Gastroesophageal sphincter (tissue), 4 donors: ENCODE measurements around the gene PDE2A. TPM values are rescaled to one million over a fixed set of nuclear protein-coding genes. Genes with fewer than 3 reads are reported as not detected.

ENCODE experiments used
- ATAC-seq: fragments of 150-250 bp; one replicate; pipeline ENCODE4 v1.9.1; 2016; ENCODE audit warnings: mild to moderate bottlenecking, moderate library complexity
- H3K27ac ChIP-seq, 4 donors: fragments of 200-600 bp; sonication (generic) in 3 of 4; 1 replicate in 3 of 4; 2 replicates in 1 of 4; pipeline ENCODE4 v1.5.1; 2016 to 2019
- H3K27me3 ChIP-seq: fragments of 200-600 bp; sonication (generic); one replicate; pipeline ENCODE4 v1.5.1; 2019
- H3K36me3 ChIP-seq, 2 donors: fragments of 200-600 bp; sonication (generic); one replicate each; pipeline ENCODE4 v1.5.1; 2019; ENCODE audit warnings: control low read depth in 1 of 2
- H3K4me1 ChIP-seq, 3 donors: fragments of 200-600 bp; sonication (generic); 1 replicate in 2 of 3; 2 replicates in 1 of 3; pipeline ENCODE4 v1.5.1; 2016 to 2019; ENCODE audit warnings: control low read depth in 2 of 3
- H3K4me3 ChIP-seq, 2 donors: fragments of 200-600 bp; sonication (generic); one replicate each; pipeline ENCODE4 v1.5.1; 2019; ENCODE audit warnings: mild to moderate bottlenecking in 1 of 2, moderate library complexity in 1 of 2
- H3K9me3 ChIP-seq, 3 donors: fragments of 200-600 bp; sonication (generic); one replicate each; pipeline ENCODE4 v1.5.1; 2017 to 2019; ENCODE audit warnings: control low read depth in 2 of 3
- EP300 ChIP-seq: sonication (generic); formaldehyde crosslinking; IDR thresholded peaks from one replicate; pipeline ENCODE4 v1.6.1; 2017; ENCODE audit warnings: antibody characterized with exemption, mild to moderate bottlenecking
- POLR2A ChIP-seq, 2 donors: fragments of 450-650 bp; IDR thresholded peaks; one replicate each; pipeline ENCODE4 v1.6.1; 2017; ENCODE audit warnings: antibody characterized with exemption in 2 of 2, mild to moderate bottlenecking in 2 of 2, moderate library complexity in 1 of 2
- POLR2AphosphoS5 ChIP-seq: sonication (generic); formaldehyde crosslinking; IDR thresholded peaks from one replicate; pipeline ENCODE4 v1.6.1; 2017; ENCODE audit warnings: antibody characterized with exemption
- WGBS, 2 donors: methylation state at CpG; one replicate each; pipeline ENCODE4 v1.1.5; 2018; ENCODE audit warnings: low coverage in 1 of 2; 5-methylcytosine and 5-hydroxymethylcytosine counted together
- total RNA-seq, 4 donors: library from RNA; depleted of rRNA; stranded (reverse); fragments of >200 nt; gene quantifications; one replicate each; pipeline ENCODE4 v1.1.0, GENCODE V29; 2016
- TF ChIP-seq, protein P1 (sequence below), 4 experiments: fragments of 200-600 bp in 2 of 4; fragments of 450-650 bp in 2 of 4; sonication (generic) in 1 of 4; IDR thresholded peaks; one replicate each; pipeline ENCODE4 v1.5.1; 2017 to 2019; ENCODE audit warnings: antibody characterized with exemption in 4 of 4, mild to moderate bottlenecking in 2 of 4, moderate library complexity in 2 of 4

Gene PDE2A
- total RNA-seq, 4 donors from 2014 or later: 31.6 to 54.2 (median 35.4) TPM

DNA sequence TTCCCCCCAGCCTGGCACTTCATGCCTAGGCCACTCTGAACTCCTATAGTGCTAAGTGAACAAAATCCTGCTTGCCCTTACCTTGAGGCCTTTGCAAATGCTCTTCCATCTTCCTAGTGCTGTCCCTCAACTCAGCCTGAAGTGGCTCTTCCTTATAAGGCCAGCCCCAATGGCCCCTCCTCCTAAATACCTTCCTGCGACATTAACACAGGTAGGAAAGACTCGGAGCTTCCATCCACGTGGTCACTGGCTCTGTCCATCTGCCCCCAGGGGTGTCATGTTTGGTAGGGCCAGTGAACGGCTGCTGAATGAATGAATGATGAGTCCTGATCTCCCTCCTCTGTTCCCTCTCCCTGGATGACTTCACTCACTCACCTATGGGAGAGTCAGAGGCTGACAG lies 4.2 kb downstream of the PDE2A start:
- TF ChIP-seq EP300 (no peak), POLR2AphosphoS5 (no peak), POLR2A (IDR thresholded peaks at IDR 0.05) (no peak)
- TF ChIP-seq, protein P1, sequence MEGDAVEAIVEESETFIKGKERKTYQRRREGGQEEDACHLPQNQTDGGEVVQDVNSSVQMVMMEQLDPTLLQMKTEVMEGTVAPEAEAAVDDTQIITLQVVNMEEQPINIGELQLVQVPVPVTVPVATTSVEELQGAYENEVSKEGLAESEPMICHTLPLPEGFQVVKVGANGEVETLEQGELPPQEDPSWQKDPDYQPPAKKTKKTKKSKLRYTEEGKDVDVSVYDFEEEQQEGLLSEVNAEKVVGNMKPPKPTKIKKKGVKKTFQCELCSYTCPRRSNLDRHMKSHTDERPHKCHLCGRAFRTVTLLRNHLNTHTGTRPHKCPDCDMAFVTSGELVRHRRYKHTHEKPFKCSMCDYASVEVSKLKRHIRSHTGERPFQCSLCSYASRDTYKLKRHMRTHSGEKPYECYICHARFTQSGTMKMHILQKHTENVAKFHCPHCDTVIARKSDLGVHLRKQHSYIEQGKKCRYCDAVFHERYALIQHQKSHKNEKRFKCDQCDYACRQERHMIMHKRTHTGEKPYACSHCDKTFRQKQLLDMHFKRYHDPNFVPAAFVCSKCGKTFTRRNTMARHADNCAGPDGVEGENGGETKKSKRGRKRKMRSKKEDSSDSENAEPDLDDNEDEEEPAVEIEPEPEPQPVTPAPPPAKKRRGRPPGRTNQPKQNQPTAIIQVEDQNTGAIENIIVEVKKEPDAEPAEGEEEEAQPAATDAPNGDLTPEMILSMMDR (IDR thresholded peaks at IDR 0.05): no peak
- Histone ChIP-seq H3K27ac (no peak overlapping the region), H3K4me1 (no peaks in the 10 kb centered on the region), H3K4me3 (no peak overlapping the region), H3K27me3 (peaks cover 72% of the 10 kb centered on the region), H3K9me3 (peaks cover 0 to 13% (median 0%) of the 10 kb centered on the region in 3 donors), H3K36me3 (no peaks in the 10 kb centered on the region)
- ATAC-seq: no peak
- WGBS, 2 donors: 27 to 35% methylated on average over 3 of the region's 4 CpGs

DNA sequence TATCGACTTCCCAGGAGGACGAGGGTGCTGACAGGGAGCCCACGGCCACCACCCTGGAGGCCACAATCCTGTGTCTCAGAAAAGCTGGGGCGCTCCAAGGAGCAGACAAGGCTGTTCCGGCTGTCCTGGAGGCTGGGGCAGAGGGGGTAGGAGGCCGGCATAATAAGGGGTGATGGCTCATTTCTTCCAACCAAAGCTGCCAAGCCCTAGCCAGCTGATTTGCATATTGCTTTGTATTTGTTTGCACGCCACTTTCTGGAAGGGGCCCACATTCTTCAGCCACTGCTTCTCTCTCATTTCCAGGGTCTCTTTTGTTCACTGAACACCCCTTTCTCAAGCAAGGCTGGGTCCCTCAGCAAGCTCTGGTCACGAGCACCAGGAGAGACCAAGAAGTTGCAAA lies 4.7 kb downstream of the PDE2A start:
- ATAC-seq: no peak
- Histone ChIP-seq H3K27ac (no peak overlapping the region), H3K4me3 (no peak overlapping the region), H3K9me3 (peaks cover 0 to 13% (median 0%) of the 10 kb centered on the region in 3 donors), H3K36me3 (no peaks in the 10 kb centered on the region), H3K4me1 (no peaks in the 10 kb centered on the region), H3K27me3 (peaks cover 72% of the 10 kb centered on the region)
- TF ChIP-seq POLR2A (IDR thresholded peaks at IDR 0.05): no peak
- TF ChIP-seq EP300: no peak
- TF ChIP-seq, protein P1 (IDR thresholded peaks at IDR 0.05): no peak
- TF ChIP-seq POLR2AphosphoS5: no peak
- WGBS, 2 donors: 18 to 72% methylated on average over 3 to 4 of the region's 8 CpGs

DNA sequence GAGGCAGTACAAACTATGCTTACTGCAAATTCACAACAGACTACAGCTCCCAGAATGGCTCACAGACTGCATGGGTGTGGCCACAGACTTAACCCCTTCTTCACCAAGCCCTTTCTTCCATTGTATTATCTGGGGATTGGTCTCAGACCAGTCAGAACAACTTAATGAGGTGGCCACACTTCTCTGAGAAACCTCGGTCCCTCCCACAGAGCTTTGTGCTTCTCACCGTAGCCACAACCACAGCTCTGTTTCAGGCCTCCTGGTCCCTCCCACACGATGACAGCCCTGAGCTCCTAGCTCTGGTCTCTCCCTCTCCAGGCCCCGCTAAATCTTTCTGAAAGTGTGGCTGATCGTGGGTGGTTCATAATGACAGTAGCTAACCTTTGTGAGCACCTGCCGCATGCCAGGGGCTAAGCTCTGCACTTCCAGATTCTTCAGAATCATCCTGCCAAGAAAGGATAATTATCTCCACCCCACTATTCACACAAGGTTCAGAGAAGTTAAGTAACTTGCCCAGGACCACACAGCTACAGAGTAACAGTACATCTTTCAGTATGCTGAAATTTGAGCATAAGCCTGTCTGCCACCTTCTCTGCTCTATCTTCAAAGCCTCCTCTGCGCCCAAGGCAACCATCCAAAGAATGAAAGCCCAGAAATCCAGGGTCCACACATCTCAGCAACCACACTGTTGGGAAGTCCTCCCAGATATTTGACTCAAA lies 5.4 kb downstream of the PDE2A start:
- no peak overlapping the region for H3K27ac ChIP-seq
- no peak overlapping the region for H3K4me3 ChIP-seq
- 40% methylated on average over 2 of the region's 7 CpGs; no CpG with 5 or more reads in 1 of the 2 donors for whole genome bisulfite sequencing, 2 donors
- H3K9me3 ChIP-seq: peaks cover 0 to 13% (median 0%) of the 10 kb centered on the region in 3 donors
- H3K4me1 ChIP-seq: no peaks in the 10 kb centered on the region
- H3K36me3 ChIP-seq: no peaks in the 10 kb centered on the region
- TF ChIP-seq POLR2AphosphoS5 (no peak), EP300 (no peak), POLR2A (IDR thresholded peaks at IDR 0.05) (no peak)
- TF ChIP-seq, protein P1 (IDR thresholded peaks at IDR 0.05): no peak
- H3K27me3 ChIP-seq: peaks cover 69% of the 10 kb centered on the region
- no peak for ATAC-seq

DNA sequence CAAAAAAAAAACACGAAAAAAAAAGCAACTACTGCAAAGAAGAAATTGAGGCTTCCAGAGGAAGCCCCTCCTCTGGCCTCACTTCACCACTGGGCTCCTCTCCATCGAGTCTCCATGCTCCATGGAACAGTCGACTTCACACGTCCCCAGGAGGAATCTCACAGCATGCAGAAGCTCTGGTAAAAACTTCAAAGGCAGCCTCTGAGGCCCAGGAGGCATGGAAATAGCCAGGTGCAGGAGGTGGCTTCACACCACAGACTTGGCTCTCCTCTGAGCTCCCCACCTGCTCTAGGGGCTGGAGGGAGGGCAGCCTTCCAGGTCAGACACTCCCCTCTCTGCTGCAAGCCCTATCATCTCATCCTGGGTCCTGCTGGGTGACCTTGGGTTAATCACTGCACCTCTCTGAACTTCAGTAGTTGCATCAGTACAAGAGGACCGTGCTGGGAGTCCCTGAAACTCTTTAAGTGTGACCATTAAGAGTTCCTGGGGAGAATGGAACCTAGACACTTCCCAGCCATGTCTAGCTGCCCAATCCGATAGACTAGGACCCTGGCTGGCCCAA lies 8.2 kb downstream of the PDE2A start:
- no peak overlapping the region for H3K4me3 ChIP-seq
- peaks cover 43% of the 10 kb centered on the region for H3K27me3 ChIP-seq

More for the DNA sequence above, 8.2 kb downstream of the PDE2A start:
- no peaks in the 10 kb centered on the region for H3K36me3 ChIP-seq
- H3K9me3 ChIP-seq: peaks cover 0 to 13% (median 0%) of the 10 kb centered on the region in 3 donors
- ATAC-seq: no peak
- TF ChIP-seq, protein P1 (IDR thresholded peaks at IDR 0.05): no peak
- TF ChIP-seq EP300 (no peak), POLR2AphosphoS5 (no peak), POLR2A (IDR thresholded peaks at IDR 0.05) (no peak)
- 6 to 24% methylated on average over 3 to 4 of the region's 6 CpGs for WGBS, 2 donors
- no peaks in the 10 kb centered on the region for H3K4me1 ChIP-seq
- no peak overlapping the region for H3K27ac ChIP-seq
